ENCODE results near the gene MICAL2.
A peak's percentile ranks its signal among the peaks of the same experiment; 100 is the strongest.

The MICAL2 gene

GRCh38 chr11:12212821-12213185 lies 102.4 kb downstream of the MICAL2 start:
- no peak for DNase-seq

- DNase-seq = no peak
These were observed 103.5 kb downstream of the MICAL2 start for GRCh38 chr11:12213883-12214282.

GRCh38 chr11:12214751-12215150 lies 104.4 kb downstream of the MICAL2 start:
- DNase-seq = no peak

GRCh38 chr11:12215181-12215593 lies 104.8 kb downstream of the MICAL2 start:
- peak in 1 of 2 donors; percentile 6 for DNase-seq

DNA sequence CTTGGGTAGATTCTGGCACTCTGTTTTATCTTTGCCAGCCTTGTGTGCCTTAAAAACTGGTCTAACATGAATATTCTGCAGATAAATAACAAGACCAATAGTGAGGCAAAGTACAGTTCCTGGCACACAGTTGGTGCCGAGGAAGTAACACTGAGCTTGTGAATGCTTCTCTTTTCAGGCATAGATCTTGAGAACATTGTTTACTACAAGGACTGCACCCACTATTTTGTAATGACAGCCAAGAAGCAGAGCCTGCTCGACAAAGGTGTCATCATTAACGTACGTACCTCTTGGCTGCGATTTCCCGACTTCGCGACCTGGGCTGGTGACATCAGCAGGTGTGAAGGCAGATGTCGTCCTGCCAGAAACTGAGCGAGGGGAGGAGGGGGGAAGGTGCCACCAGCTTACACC lies 105.7 kb downstream of the MICAL2 start:
- no peak for DNase-seq

- peak in 1 of 2 donors; percentile 20 for DNase-seq
These were observed 106.4 kb downstream of the MICAL2 start for GRCh38 chr11:12216671-12217374.

GRCh38 chr11:12217879-12218278 lies 107.5 kb downstream of the MICAL2 start:
- DNase-seq = no peak

DNA sequence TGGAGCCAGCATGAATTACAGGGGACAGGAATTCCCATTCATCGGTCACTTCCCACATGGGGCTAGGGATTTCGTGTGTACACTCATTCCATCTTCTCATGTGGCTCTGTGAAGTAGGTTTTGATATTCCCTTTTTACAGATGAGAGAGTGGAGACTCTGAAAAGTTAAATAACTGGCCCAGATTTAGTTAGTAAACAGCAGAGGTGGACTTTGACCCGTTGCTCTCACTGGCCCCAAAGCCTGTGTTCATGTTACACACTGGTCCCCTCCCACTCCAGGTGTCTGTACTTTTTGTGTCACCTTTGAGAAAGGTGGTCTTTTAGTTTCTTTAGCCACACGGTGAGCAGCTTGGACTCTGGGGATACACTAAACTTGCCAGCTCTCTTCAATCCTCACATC lies 108.5 kb downstream of the MICAL2 start:
- no peak for DNase-seq

DNA sequence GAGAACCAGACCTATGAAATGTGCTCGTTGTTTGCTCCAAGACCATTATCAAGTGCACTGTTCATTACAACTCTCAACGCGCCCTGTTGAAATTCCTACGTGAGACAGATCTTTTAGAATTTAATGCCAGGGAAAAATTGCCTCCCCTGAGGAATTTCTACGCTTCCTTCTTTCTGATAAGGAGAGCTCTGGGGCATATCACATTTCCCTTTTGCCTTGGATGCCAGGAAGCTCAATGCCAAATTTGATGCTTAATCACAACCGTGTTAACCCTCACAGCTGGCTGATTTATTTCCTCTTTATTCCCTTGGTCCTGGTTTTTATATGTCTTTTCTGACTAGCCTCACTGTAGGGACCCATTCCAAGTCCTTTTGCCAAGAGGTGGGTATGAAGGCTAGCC lies 109.4 kb downstream of the MICAL2 start:
- no peak for DNase-seq

DNA sequence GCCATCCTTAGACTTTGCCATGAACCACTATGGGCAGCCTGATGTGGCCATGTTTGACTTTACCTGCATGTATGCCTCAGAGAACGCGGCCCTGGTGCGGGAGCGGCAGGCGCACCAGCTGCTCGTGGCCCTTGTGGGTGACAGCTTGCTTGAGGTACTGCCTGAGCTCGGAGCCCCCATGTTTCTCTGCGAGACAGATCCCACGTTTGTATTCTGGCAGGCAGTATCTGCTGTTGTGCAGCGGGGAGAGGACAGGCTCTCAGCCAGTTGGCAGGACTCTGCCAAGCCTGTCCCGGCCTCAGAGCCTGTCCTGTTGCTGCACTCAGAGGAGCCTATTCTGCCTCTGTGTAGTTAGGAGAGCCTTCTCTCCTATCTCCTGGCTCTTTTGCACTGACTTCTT lies 109.9 kb downstream of the MICAL2 start:
- no peak for DNase-seq

DNA sequence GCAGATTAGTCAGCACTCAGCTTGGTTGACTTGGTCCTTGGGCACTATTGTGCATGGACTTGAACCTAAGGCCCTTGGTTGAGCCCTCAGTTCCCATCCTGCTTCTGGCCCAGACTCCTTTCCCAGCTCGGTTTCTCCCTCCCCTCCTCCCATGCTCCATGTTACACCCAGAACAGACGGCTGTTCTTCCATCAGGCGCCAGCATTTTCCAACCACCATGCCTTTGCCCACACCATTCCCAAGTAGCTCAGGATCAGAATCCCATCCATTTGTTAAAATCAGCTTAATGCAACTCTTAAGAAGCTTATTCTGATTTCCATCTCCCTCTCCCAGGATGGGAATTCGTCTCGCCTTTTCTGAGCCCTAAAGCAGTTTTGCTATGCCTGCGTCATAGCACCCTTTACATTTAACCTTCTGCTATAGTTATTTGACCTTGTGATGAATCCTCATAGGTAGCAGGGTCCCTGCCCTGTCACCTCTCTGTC lies 110.7 kb downstream of the MICAL2 start:
- no peak for DNase-seq

GRCh38 chr11:12222055-12222792 lies 111.8 kb downstream of the MICAL2 start:
- DNase-seq = peak in 1 of 2 donors; percentile 5

- DNase-seq = no peak
These were observed 113.6 kb downstream of the MICAL2 start for GRCh38 chr11:12223771-12224536.

DNA sequence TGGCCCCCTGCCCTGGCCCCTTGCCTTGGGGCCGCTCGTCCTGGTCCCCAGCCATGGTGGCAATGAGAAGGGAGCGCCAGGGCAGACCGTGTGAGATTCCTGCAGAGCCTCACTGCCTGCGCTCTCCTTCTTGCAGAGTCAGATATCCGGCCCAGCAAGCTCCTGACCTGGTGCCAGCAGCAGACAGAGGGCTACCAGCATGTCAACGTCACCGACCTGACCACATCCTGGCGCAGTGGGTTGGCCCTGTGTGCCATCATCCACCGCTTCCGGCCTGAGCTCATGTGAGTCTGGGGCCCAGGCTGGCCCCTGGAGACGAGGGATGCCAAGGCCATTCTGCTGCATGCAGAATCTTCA lies 114.1 kb downstream of the MICAL2 start:
- peak; percentile 55 to 85 for DNase-seq

DNA sequence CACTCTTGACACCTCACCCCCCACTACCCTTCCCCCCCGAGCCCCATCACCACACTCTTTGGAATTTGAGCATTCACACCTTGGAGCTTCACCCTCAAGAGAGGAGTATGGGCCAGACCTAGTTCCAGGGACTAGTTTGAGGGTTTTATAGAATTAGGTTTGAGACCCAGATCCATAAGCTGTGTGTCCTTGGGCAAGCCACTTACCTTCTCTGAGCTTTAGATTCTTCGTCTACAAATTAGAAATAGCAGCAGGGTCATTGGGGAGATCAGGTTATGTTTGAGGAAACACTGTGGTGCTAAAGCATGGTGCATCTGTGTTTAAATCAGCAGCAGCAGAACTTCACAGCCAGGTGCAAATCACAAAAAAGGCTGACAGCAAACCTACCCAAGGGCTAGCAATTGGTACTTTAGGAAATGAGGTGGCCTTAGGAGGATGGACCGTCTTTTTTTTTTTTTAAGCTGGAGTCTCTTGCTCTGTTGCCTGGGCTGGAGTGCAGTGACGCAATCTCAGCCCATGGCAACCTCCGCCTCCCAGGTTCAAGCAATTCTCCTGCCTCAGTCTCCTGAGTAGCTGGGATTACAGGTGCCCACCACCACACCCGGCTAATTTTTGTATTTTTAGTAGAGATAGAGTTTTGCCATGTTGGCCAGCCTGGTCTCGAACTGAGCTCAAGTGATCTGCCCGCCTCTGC lies 114.8 kb downstream of the MICAL2 start:
- no peak for DNase-seq

DNA sequence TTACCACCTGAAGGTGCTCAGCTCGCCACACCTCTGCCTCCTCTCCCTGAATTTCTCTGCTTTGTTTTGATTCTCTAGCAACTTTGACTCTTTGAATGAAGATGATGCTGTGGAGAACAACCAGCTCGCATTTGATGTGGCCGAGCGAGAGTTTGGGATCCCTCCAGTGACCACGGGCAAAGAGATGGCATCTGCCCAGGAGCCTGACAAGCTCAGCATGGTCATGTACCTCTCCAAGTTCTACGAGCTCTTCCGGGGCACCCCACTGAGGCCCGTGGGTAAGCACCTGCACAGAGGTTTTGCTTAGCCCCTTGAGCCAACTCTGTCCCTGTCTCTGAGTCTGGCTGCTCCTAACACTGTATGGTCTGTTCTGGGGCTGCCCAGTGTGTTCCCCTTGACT lies 115.7 kb downstream of the MICAL2 start:
- DNase-seq = no peak

DNA sequence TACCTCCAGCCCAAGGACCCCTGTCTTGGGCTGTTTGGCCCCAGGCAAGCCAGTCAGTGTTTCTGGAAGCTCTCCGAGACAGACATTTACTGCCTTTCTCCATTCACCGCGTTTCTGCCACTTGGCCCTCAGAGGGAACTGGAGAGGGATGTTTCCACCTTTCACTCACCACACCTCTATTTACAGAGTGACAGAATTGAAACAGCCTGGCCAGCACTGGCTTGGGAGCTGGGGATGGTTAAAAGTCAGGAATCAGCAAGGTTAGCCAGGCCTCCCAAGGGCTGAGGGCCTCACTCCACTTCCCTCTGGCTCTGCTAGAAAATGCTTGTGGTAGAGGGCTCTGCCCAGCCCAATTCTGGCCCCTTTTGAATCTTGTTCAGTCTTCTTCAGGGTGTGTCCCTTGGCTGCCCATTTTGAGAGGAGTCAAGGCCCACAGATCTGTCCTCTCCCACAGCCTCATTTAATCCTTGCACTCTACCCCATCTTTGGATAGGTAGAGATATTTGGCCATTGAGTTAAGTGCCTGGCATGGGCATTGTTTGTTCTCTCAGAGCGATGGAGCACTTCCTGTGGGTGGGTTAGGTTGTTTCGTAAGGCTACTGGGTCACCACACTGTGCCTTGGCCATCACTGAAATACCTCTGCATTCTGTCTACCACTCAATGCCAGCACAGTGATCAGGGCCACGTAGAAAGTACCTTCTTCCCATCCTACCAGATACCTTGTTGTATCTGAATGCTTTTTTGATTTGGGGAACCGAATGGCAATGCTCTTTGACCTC lies 119.2 kb downstream of the MICAL2 start:
- DNase-seq = no peak

DNA sequence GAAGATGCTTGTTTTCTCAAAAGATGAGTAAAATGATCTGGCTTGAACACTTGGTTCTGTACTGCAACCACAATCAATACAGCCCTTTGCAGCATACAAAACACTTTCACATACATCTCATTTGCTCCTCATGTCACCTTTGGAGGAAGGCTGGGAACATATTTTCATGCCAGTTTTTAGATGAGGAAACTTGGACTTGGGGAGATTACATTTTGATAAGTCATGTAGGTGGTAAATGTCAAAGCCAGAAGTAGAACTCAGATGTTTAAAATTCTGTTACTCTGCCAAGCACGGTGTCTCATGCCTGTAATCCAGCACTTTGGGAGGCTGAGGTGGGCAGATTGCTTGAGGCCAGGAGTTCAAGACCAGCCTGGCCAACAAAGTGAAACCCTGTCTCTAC lies 121.8 kb downstream of the MICAL2 start:
- DNase-seq = no peak

GRCh38 chr11:12232817-12233601 lies 122.6 kb downstream of the MICAL2 start:
- no peak for DNase-seq

- no peak for DNase-seq
These were observed 123.2 kb downstream of the MICAL2 start for GRCh38 chr11:12233602-12233925.

DNA sequence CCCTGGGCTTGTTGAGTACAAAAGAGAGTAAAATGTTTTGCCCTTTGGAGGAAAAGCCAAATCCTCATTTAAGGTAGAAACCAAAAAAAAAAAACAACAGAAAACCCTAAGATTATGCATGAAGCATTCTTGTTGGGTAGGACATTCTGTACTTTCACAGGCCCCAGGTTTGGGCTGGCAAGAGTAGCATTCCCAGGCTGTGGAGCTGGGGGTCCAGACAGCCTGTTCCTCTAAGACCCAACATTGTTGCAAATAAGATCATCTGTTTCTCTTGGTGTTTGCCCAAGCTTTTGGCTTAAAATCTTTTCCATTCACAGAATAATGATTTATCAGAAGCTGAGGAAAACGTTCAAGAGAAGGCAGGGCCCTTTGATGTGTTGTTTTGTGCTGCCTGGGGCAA lies 123.8 kb downstream of the MICAL2 start:
- DNase-seq = no peak

DNA sequence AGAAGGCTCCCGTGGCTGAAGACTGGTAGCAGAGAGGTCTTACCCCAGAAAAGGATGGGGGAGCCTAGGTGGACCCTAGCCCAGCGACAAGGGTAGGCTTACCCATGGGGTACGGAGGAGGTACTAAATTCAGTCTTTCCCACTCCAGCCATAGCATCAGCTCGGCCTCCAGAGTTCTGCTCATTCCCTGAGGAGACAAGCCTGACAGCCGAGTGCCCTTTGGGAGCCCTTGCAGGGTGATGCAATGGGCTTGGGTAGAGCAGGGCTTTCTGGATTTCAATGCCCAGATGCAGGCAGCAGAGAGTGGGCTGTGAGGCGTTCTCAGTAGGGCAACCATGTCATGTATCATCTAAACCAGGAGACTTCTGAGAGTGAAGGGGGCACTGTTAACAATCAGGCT lies 124.7 kb downstream of the MICAL2 start:
- DNase-seq = no peak

Measured in bone marrow (tissue), 2 donors.